ENCODE results near the gene KCNMA1. TPM values are rescaled to one million over a fixed set of nuclear protein-coding genes. Genes with fewer than 3 reads are reported as not detected.

Gene KCNMA1
- total and polyA plus RNA-seq, 2 donors (not counting 1 experiment from before 2014, with no cell fraction given): 0.82 to 3.1 TPM

DNA sequence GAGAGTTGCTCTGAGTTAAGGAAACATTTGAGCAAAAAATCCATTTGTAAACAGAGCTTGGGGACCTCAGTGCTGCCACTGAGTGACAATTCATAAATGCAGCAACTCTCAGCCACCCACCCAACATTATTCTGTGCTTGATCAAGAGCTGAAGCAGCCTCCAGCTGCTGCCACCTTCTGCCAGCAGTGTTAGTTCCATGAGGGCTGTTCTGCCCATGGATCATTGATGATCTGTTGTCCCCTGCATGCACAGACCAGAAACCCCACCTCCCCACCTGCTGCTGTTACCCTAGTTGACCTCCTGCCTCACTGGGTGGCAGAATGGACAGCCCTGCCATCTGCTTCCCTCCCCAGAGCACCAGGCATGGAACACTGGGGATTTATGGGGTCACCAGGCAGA, 305.4 kb downstream of the KCNMA1 start:
- ChIA-PET POLR2A (no interaction called here), CTCF (no interaction called here)
- Mint-ChIP-seq H3K27me3 (no peaks in the 10 kb centered on the region), H3K9me3 (ENCODE audit: insufficient read depth) (no peaks in the 10 kb centered on the region), H3K27ac (no peak overlapping the region), H3K4me1 (no peaks in the 10 kb centered on the region), H3K4me3 (no peak overlapping the region)
- Histone ChIP-seq H3K27me3 (replicated peaks in 1 of 4; ENCODE audit: control extremely low read depth in 1 of 4, control insufficient read depth in 3 of 4, insufficient read depth in 4 of 4, low read length in 3 of 4) (no peaks in the 10 kb centered on the region), H3K36me3 (replicated peaks in 1 of 2; ENCODE audit: control extremely low read depth in 1 of 2, control insufficient read depth in 1 of 2, extremely low read depth in 1 of 2, insufficient read depth in 2 of 2, low read length in 1 of 2) (no peaks in the 10 kb centered on the region), H3K9ac (ENCODE audit: low read length) (no peak overlapping the region), H3K27ac (ENCODE audit: low read length in 2 of 2) (no peak overlapping the region), H2AFZ (ENCODE audit: insufficient read depth, low read depth, low read length, poor library complexity, severe bottlenecking) (no peak overlapping the region), H3K4me1 (ENCODE audit: control insufficient read depth in 2 of 2, insufficient read depth in 2 of 2, low read length in 2 of 2) (no peaks in the 10 kb centered on the region), H3K79me2 (ENCODE audit: control insufficient read depth, insufficient read depth, low read length) (no peaks in the 10 kb centered on the region), H4K20me1 (ENCODE audit: control insufficient read depth, insufficient read depth, low read length, poor library complexity, severe bottlenecking) (no peaks in the 10 kb centered on the region), H3K4me2 (replicated peaks; ENCODE audit: low read depth, low read length, poor library complexity, severe bottlenecking) (no peak overlapping the region), H3K9me3 (ENCODE audit: control extremely low read depth in 1 of 3, control insufficient read depth in 2 of 3, insufficient read depth in 1 of 3, low read length in 2 of 3) (no peaks in the 10 kb centered on the region), H3K4me3 (ENCODE audit: control extremely low read depth in 1 of 5, extremely low read depth in 1 of 5, insufficient read depth in 1 of 5, low read depth in 2 of 5, low read length in 4 of 5) (no peak overlapping the region)
- no peak for ATAC-seq (ENCODE audit: low read depth)
- intact Hi-C loops (cut with micrococcal nuclease): no loop called here
- DNase-seq: no peak
- TF ChIP-seq, protein P1, sequence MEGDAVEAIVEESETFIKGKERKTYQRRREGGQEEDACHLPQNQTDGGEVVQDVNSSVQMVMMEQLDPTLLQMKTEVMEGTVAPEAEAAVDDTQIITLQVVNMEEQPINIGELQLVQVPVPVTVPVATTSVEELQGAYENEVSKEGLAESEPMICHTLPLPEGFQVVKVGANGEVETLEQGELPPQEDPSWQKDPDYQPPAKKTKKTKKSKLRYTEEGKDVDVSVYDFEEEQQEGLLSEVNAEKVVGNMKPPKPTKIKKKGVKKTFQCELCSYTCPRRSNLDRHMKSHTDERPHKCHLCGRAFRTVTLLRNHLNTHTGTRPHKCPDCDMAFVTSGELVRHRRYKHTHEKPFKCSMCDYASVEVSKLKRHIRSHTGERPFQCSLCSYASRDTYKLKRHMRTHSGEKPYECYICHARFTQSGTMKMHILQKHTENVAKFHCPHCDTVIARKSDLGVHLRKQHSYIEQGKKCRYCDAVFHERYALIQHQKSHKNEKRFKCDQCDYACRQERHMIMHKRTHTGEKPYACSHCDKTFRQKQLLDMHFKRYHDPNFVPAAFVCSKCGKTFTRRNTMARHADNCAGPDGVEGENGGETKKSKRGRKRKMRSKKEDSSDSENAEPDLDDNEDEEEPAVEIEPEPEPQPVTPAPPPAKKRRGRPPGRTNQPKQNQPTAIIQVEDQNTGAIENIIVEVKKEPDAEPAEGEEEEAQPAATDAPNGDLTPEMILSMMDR (IDR thresholded peaks at IDR 0.05): no peak
- TF ChIP-seq EZH2 (IDR thresholded peaks at IDR 0.05; ENCODE audit: borderline replicate concordance, insufficient read depth, low read depth, low read length, poor library complexity, severe bottlenecking): no peak

DNA sequence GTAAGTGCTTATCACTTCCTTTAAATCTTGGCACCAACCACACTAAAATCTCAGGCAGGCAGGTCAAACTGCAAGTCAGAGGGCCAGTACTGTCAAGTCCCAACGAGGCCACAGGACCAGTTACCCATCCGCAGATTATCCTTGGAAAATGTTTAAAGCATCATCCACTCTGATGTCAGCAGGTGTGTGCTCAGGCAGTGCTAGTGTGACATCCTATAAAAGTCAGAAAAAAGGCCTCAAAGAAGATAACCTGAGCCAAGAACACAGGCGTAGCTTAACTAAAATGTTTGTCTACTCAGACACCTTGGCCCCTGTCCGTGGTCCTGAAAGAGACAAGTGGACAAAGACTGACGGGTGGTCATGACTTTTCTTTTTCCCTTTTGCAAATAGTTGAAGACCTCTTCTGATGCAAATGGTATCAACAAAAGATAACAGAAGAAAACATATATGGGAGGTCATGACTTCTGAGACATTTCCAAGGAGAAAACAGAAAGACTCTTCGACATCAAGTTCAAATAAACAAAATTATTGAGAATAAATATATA, 309.3 kb downstream of the KCNMA1 start:
- 73% methylated on average over 3 of the region's 6 CpGs for WGBS (ENCODE audit: insufficient coverage)
- H3K9me3 Mint-ChIP-seq (ENCODE audit: insufficient read depth): no peaks in the 10 kb centered on the region
- ATAC-seq (ENCODE audit: low read depth): no peak
- no peaks in the 10 kb centered on the region for H3K4me1 Mint-ChIP-seq
- ChIA-PET POLR2A (no interaction called here), CTCF (no interaction called here)
- Histone ChIP-seq H2AFZ (ENCODE audit: insufficient read depth, low read depth, low read length, poor library complexity, severe bottlenecking) (no peak overlapping the region), H3K27me3 (replicated peaks in 1 of 4; ENCODE audit: control extremely low read depth in 1 of 4, control insufficient read depth in 3 of 4, insufficient read depth in 4 of 4, low read length in 3 of 4) (no peaks in the 10 kb centered on the region), H3K27ac (ENCODE audit: low read length in 2 of 2) (no peak overlapping the region), H3K36me3 (replicated peaks in 1 of 2; ENCODE audit: control extremely low read depth in 1 of 2, control insufficient read depth in 1 of 2, extremely low read depth in 1 of 2, insufficient read depth in 2 of 2, low read length in 1 of 2) (no peaks in the 10 kb centered on the region), H3K4me3 (ENCODE audit: control extremely low read depth in 1 of 5, extremely low read depth in 1 of 5, insufficient read depth in 1 of 5, low read depth in 2 of 5, low read length in 4 of 5) (no peak overlapping the region), H3K4me2 (replicated peaks; ENCODE audit: low read depth, low read length, poor library complexity, severe bottlenecking) (no peak overlapping the region), H3K4me1 (ENCODE audit: control insufficient read depth in 2 of 2, insufficient read depth in 2 of 2, low read length in 2 of 2) (no peaks in the 10 kb centered on the region), H4K20me1 (ENCODE audit: control insufficient read depth, insufficient read depth, low read length, poor library complexity, severe bottlenecking) (no peaks in the 10 kb centered on the region), H3K9ac (ENCODE audit: low read length) (no peak overlapping the region), H3K79me2 (ENCODE audit: control insufficient read depth, insufficient read depth, low read length) (no peaks in the 10 kb centered on the region), H3K9me3 (ENCODE audit: control extremely low read depth in 1 of 3, control insufficient read depth in 2 of 3, insufficient read depth in 1 of 3, low read length in 2 of 3) (no peaks in the 10 kb centered on the region)
- no peak overlapping the region for H3K4me3 Mint-ChIP-seq
- intact Hi-C loops (cut with micrococcal nuclease): no loop called here
- no peak for DNase-seq
- H3K27me3 Mint-ChIP-seq: no peaks in the 10 kb centered on the region
- TF ChIP-seq, protein P1 (IDR thresholded peaks at IDR 0.05): no peak
- no peak for TF ChIP-seq EZH2 (IDR thresholded peaks at IDR 0.05; ENCODE audit: borderline replicate concordance, insufficient read depth, low read depth, low read length, poor library complexity, severe bottlenecking)
- no peak overlapping the region for H3K27ac Mint-ChIP-seq

All from B cell (primary cell).